Measurements from ENCODE around the gene AGPAT4. TPM values are rescaled to one million over a fixed set of nuclear protein-coding genes. Genes with fewer than 3 reads are reported as not detected.

The AGPAT4 gene
- total RNA-seq, 1 experiment from 2014 or later = 22.0 TPM

- Histone ChIP-seq H2BK20ac (ENCODE audit: low read depth, low read length, poor library complexity, severe bottlenecking) (no peak overlapping the region), H3K79me2 (ENCODE audit: insufficient read depth, low read length) (peaks cover 1% of the 10 kb centered on the region; the same call in 1 of the 2 replicates), H3K27ac (ENCODE audit: insufficient read length, low read depth, low read length) (no peak overlapping the region), H4K20me1 (ENCODE audit: control insufficient read depth, insufficient read depth, insufficient read length) (no peaks in the 10 kb centered on the region), H3K23ac (ENCODE audit: insufficient read length, low read depth, low read length) (no peak overlapping the region), H2BK15ac (ENCODE audit: low read depth, low read length) (no peak overlapping the region), H3K79me1 (ENCODE audit: insufficient read depth, low read depth, low read length, poor library complexity, severe bottlenecking) (no peaks in the 10 kb centered on the region), H3K4me1 (ENCODE audit: insufficient read depth, low read length) (peaks cover 4% of the 10 kb centered on the region; the same call in 1 of the 2 replicates), H3T11ph (ENCODE audit: low read length) (no peak overlapping the region), H4K8ac (replicated peaks; ENCODE audit: insufficient read length, low read depth, low read length) (no peak overlapping the region), H4K91ac (ENCODE audit: insufficient read length, low read depth, low read length) (no peak overlapping the region), H3K4me2 (ENCODE audit: insufficient read depth, insufficient read length, low read length) (no peak overlapping the region), H3K56ac (ENCODE audit: insufficient read length, low read depth, low read length) (no peak overlapping the region), H3K14ac (ENCODE audit: insufficient read depth, low read length) (no peak overlapping the region), H4K5ac (ENCODE audit: insufficient read length, low read depth, low read length) (no peak overlapping the region), H3K23me2 (ENCODE audit: insufficient read length, low read depth, low read length, poor library complexity, severe bottlenecking) (no peaks in the 10 kb centered on the region), H3K9me3 (ENCODE audit: control insufficient read depth, low read depth, low read length) (no peaks in the 10 kb centered on the region), H2BK120ac (ENCODE audit: low read depth, low read length, poor library complexity, severe bottlenecking) (no peak overlapping the region), H2AFZ (ENCODE audit: low read length) (no peak overlapping the region), H2AK5ac (ENCODE audit: insufficient read length, low read length) (no peak overlapping the region), H2BK12ac (ENCODE audit: insufficient read length, low read depth, low read length) (no peak overlapping the region), H2BK5ac (ENCODE audit: insufficient read length, low read length) (no peak overlapping the region), H3K4ac (ENCODE audit: low read depth, low read length) (no peak overlapping the region), H3K9ac (ENCODE audit: extremely low read depth, insufficient read length, low read length) (no peak overlapping the region), H3K18ac (ENCODE audit: insufficient read length, low read depth, low read length) (no peak overlapping the region), H3K27me3 (ENCODE audit: insufficient read depth, low read length) (no peaks in the 10 kb centered on the region)
- peaks cover 15 to 17% of the 10 kb centered on the region in 2 experiments for H3K4me1 Mint-ChIP-seq
- peaks cover 0 to 3% of the 10 kb centered on the region in 2 experiments; a peak in 3 of 5 replicates for H3K9me3 Mint-ChIP-seq
- H3K27ac Mint-ChIP-seq = peak overlapping the region in 1 of 3 experiments; percentile 52; a peak in 1 of 7 replicates
- H3K4me3 Mint-ChIP-seq = no peak overlapping the region
- TF ChIP-seq CTCF (conservative IDR thresholded peaks at IDR 0.05) = no peak
- no CpG with 5 or more reads among the region's 8 CpGs for WGBS (ENCODE audit: extremely low coverage, insufficient read length, low lambda C conversion rate)
- no peak for DNase-seq
- no peaks in the 10 kb centered on the region for H3K27me3 Mint-ChIP-seq (ENCODE audit: low read depth)
- peaks cover 30 to 49% (median 40%) of the 10 kb centered on the region in 3 experiments; a peak in 6 of 7 replicates for H3K36me3 Mint-ChIP-seq (ENCODE audit: insufficient read depth in 1 of 3, low read depth in 3 of 3)
Observed at GRCh38 chr6:161226009-161226964, 47.6 kb downstream of the AGPAT4 start.
